Stimulated activated naive CD8-positive, alpha-beta T cell treated with anti-CD3 and anti-CD28 coated beads, Interleukin-15, amount 100 ng/mL, for 72 hours (primary cell): ENCODE measurements around the gene LMF1.
A peak's percentile ranks its signal among the peaks of the same experiment; 100 is the strongest.

Experiments used
- ATAC-seq: fragments of 150-1000 bp; cut with Tn5 transposase; 2 replicates; pipeline ENCODE4 v1.10.0; 2021; ENCODE audit warnings: mild to moderate bottlenecking, moderate library complexity
- DNase-seq, 2 donors: peaks; one replicate each; pipeline ENCODE4 v3.0.0; 2021 to 2022
- H3K27ac Mint-ChIP-seq, 2 donors: one replicate each; pipeline ENCODE4 v1.8.0; 2022; ENCODE audit warnings: mild to moderate bottlenecking in 2 of 2, mixed read lengths in 2 of 2, moderate library complexity in 2 of 2
- H3K27me3 Mint-ChIP-seq: one replicate; pipeline ENCODE4 v1.8.0; 2022; ENCODE audit warnings: mixed read lengths
- H3K4me1 Mint-ChIP-seq: one replicate; pipeline ENCODE4 v1.8.0; 2022; ENCODE audit warnings: mild to moderate bottlenecking, mixed read lengths
- H3K4me3 Mint-ChIP-seq, 2 donors: one replicate each; pipeline ENCODE4 v1.8.0; 2022; ENCODE audit warnings: mild to moderate bottlenecking in 2 of 2, mixed read lengths in 2 of 2, moderate library complexity in 1 of 2
- H3K9me3 Mint-ChIP-seq, 2 donors: one replicate each; pipeline ENCODE4 v1.8.0; 2022; ENCODE audit warnings: mixed read lengths in 2 of 2

LMF1 gene

DNA sequence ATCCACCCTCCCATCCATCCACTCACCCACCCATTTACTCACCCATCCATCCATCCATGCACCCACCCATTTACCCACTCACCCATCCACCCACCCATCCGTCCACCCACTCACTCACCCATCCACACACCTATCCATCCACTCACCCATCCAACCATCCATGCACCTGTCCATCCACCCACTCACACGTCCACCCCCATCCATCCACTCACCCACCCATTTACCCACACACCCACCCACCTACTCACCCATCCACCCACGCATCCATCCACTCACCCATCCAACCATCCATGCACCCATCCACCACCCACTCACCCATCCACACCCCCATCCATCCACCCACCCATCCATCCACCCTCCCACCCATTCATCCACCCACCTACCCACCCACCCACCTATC, 22.9 kb upstream of the LMF1 start:
- no peak for ATAC-seq
- H3K4me3 Mint-ChIP-seq = no peak overlapping the region
- no peak overlapping the region for H3K27ac Mint-ChIP-seq

DNA sequence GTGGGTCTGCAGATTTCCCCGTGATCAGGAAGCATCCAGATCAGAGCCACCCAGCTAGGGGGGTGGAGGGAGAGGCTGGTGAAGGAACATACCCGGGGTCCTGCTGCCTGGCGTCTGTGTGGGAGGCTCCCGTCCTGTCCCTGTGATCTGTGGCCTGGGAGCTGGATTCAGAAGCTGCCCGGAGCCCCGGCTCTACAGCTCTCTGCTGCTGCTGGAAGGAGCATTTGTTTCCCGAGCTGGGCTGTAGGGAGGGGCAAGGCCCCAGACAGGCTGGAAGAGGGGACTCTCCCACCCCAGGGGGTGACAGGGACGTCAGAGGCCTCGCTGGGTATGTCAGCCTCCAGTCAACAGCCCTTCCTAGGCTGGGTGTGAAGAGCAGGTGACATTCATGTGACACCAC, 21.0 kb upstream of the LMF1 start:
- H3K27ac Mint-ChIP-seq = no peak overlapping the region

More for the DNA sequence above, 22.9 kb upstream of the LMF1 start:
- Mint-ChIP-seq H3K4me1 (peaks cover 29% of the 10 kb centered on the region), H3K27me3 (peaks cover 15% of the 10 kb centered on the region), H3K9me3 (peaks cover 7 to 11% of the 10 kb centered on the region in 2 donors)
- DNase-seq = no peak

DNA sequence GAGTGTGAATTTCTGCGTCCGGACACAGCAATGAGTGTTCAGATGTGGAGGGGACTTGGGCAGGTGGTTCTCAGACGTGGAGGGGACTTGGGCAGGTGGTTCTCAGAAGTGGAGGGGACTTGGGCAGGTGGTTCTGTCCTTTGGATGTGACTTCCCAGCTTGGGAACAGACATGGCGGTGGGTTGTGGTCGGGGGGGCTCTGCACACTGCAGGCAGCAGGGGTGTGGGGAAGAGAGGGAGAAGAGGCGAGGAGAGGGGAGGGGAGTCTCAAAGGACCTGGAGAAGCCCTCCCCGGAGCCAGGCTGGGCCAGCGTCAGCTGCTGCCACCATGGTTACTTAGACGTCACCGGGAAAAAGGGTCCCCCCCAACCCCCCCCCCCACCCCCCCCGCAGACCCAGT, 20.6 kb upstream of the LMF1 start:
- no peak for ATAC-seq
- peaks cover 4% of the 10 kb centered on the region for H3K27me3 Mint-ChIP-seq

More for the DNA sequence above, 21.0 kb upstream of the LMF1 start:
- H3K9me3 Mint-ChIP-seq = peaks cover 7 to 11% of the 10 kb centered on the region in 2 donors
- no peak for ATAC-seq
- H3K4me3 Mint-ChIP-seq = no peak overlapping the region
- H3K4me1 Mint-ChIP-seq = peaks cover 12% of the 10 kb centered on the region
- H3K27me3 Mint-ChIP-seq = peaks cover 5% of the 10 kb centered on the region
- no peak for DNase-seq

DNA sequence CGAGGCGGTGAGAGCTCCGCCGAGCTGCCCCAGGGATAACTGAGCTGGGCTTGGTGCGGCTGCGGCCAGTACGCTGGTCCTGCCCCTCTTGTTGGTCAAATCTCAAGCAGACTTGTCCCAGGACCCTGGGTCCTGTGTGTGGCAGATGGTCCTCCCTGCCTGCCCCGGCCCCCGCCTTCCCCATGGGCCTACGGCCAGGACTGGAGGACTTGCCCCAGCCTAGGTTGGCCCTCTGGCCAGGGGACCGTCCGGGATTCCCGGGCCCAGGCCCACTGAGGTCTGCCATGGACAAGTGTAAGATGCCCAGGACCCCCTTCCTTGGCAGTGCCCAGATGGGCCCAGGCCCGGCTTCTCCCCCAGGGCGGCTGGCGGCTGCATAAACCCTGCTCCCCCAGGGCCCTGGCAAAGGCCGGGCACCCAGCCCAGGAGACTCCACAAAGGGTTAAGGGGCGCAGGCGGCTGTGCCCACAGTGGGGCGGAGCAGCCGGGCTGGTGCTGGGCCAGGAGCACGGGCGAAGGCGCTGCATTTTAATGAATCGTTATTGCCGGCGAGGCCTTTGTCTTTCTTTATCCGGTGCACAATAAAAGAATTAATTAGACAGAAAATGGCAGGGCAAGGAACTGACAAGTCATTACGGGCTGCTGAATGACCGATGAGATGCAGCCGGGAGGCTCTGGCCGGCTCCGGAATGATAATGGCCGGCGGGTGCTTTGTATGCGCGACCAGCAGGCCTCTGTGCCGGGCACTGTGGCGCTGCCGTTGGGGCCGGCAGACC, 19.9 kb upstream of the LMF1 start:
- Mint-ChIP-seq H3K4me3 (no peak overlapping the region), H3K9me3 (peaks cover 4 to 11% of the 10 kb centered on the region in 2 donors), H3K27ac (no peak overlapping the region), H3K27me3 (no peaks in the 10 kb centered on the region), H3K4me1 (peaks cover 12% of the 10 kb centered on the region)
- ATAC-seq (no peak), DNase-seq (no peak)

More for the DNA sequence above, 20.6 kb upstream of the LMF1 start:
- H3K9me3 Mint-ChIP-seq = peaks cover 7 to 11% of the 10 kb centered on the region in 2 donors
- H3K4me3 Mint-ChIP-seq = no peak overlapping the region
- H3K27ac Mint-ChIP-seq = no peak overlapping the region
- no peak for DNase-seq
- peaks cover 12% of the 10 kb centered on the region for H3K4me1 Mint-ChIP-seq

DNA sequence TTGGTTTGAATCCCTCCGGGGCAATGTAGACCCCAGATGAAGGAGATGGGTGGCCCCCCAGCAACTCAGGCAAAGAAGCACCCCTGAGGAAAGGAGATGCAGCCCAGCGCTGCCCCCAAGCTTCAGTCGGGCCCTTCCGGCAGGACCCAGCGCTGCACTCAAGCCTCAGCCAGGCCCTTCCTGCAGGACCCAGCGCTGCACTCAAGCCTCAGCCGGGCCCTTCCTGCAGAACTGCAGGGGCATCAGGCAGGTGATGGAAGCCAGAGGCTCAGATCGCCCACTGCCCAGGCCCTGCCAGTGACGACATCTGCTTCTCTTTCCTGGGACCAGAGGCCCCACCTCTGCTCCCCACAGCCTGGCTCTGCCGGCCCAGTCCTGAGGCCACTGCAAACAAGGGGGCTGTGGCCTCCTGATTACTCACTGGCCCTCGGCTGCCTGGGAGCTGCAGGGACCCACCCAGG, 18.6 kb upstream of the LMF1 start:
- H3K27ac Mint-ChIP-seq = no peak overlapping the region
- H3K9me3 Mint-ChIP-seq = peaks cover 0 to under 1% of the 10 kb centered on the region in 2 donors
- H3K4me3 Mint-ChIP-seq = no peak overlapping the region
- ATAC-seq = no peak
- H3K4me1 Mint-ChIP-seq = peaks cover 12% of the 10 kb centered on the region
- no peak for DNase-seq
- no peaks in the 10 kb centered on the region for H3K27me3 Mint-ChIP-seq

DNA sequence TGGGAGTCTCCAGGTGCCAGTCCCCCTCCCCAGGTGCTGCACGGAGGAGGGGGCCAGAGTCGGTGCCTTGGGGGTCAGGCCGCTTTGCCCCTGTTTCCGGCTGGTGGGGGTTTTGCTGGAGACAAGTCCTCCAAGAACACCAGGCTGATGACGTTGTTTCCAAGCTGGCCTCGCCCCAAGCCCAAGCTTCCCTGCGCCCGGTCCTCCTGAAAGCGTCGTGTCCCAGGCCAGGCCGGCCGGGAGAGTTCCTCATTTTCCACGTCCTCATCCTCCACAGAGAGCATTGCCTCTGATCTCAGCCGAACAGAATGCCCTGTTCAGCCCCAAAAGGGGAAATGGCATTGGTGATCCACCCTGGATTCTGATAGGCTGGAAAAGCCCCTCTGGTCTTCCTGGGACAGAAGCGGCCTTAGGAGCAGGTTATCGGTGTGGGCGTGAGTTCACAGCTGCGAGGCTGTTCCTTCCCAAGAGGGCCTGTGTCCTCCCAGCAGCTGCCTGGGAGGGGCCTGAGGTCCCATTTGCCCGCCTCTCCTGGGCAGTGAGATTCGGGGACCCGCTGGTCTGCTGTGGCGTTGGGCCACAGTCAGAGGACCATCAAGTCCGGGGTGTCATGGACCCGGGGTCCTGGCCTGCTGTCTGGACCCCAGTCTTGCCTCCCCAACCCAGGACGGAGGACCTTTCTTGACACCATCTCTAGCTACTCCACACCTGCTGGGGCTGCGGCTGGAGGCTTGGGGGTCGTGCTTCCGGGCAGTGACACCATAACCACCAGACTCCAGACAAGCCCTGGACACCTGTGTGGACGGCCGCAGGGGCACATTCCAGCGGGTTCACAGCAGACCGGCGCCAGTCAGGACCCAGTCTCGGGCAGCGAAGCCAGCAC, 17.9 kb upstream of the LMF1 start:
- no peak overlapping the region for H3K27ac Mint-ChIP-seq
- H3K9me3 Mint-ChIP-seq = no peaks in the 10 kb centered on the region
- H3K4me1 Mint-ChIP-seq = peaks cover 12% of the 10 kb centered on the region
- H3K27me3 Mint-ChIP-seq = no peaks in the 10 kb centered on the region
- ATAC-seq = no peak
- H3K4me3 Mint-ChIP-seq = no peak overlapping the region
- no peak for DNase-seq

DNA sequence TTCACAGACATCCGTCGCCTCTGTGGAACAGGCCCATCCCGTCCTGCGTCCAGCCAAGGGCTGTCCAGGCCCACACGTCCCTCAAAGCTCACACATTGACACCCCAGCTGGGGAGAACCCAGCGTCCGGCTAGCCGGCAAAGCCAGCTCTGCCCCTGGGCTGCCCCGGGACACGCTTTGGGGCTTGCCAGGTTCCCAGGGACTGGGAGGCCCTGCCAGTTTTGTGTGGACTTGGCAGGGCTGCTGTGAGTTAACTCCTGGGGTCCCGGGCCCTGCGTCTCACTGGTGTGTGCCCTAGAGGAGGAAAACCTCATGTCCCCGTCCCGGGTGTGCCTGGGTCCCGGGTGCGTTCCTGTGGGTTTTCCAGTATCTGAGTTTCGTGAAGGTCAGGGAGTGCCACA, 17.1 kb upstream of the LMF1 start:
- no peak for ATAC-seq
- Mint-ChIP-seq H3K27me3 (peaks cover 6% of the 10 kb centered on the region), H3K27ac (no peak overlapping the region), H3K4me1 (peaks cover 13% of the 10 kb centered on the region), H3K9me3 (no peaks in the 10 kb centered on the region), H3K4me3 (no peak overlapping the region)
- DNase-seq = no peak

DNA sequence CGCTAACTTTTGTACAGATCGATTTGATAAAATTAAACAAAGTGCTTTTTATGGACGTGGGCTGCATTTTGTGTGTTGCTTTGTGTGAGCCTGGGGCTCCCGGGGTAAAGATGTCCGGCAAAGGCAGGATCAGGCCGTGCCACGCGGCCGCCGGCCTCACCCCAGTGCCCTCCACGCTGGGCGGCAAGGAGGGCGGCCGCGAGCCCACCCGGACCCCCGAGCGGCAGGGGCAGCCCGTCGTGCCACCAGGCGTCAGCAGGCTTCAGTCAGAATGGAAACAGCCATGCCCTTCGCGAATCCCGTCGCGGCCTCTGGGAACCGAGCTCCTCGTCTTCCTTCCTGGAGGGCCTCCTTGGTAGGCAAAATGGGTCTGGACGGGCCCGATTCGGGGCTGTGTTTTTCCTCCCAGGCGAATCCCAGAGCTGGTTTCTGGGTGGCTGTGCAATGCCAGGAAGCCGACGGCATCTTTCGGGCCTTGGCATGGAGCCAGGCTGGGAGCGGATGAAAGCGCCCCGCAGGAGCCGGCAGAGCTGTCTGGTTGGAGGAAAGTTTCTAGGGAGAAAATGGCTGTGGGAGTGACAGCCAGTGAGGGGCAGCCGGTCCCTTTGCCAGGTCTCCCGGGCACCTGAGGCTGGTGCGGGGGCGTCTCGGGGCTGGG, 16.3 kb upstream of the LMF1 start:
- no peak for ATAC-seq

DNA sequence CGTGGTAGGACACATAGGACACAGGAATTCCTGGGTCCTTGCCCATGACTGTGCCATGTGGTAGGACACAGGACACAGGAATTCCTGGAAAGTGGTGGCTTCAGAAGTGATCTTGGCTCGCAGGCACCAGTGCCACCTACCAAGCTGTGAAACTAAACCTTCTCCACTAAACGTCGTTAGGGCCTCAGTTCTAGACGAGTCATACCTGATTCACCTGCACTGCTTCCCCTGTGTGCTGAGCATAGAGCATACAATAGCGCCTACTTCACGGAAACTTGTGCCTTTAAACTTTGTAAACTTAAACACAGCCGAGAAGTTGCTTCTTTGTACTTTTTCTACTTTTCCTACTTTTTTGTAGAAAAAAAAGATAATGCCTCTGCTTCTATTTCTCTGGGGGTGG, 15.6 kb upstream of the LMF1 start:
- Mint-ChIP-seq H3K27ac (no peak overlapping the region), H3K9me3 (no peaks in the 10 kb centered on the region), H3K27me3 (peaks cover 12% of the 10 kb centered on the region), H3K4me1 (peaks cover 18% of the 10 kb centered on the region), H3K4me3 (no peak overlapping the region)
- DNase-seq (no peak), ATAC-seq (no peak)

More for the DNA sequence above, 16.3 kb upstream of the LMF1 start:
- no peak for DNase-seq
- no peaks in the 10 kb centered on the region for H3K9me3 Mint-ChIP-seq
- peaks cover 12% of the 10 kb centered on the region for H3K27me3 Mint-ChIP-seq
- peaks cover 18% of the 10 kb centered on the region for H3K4me1 Mint-ChIP-seq
- H3K27ac Mint-ChIP-seq = no peak overlapping the region
- H3K4me3 Mint-ChIP-seq = no peak overlapping the region

DNA sequence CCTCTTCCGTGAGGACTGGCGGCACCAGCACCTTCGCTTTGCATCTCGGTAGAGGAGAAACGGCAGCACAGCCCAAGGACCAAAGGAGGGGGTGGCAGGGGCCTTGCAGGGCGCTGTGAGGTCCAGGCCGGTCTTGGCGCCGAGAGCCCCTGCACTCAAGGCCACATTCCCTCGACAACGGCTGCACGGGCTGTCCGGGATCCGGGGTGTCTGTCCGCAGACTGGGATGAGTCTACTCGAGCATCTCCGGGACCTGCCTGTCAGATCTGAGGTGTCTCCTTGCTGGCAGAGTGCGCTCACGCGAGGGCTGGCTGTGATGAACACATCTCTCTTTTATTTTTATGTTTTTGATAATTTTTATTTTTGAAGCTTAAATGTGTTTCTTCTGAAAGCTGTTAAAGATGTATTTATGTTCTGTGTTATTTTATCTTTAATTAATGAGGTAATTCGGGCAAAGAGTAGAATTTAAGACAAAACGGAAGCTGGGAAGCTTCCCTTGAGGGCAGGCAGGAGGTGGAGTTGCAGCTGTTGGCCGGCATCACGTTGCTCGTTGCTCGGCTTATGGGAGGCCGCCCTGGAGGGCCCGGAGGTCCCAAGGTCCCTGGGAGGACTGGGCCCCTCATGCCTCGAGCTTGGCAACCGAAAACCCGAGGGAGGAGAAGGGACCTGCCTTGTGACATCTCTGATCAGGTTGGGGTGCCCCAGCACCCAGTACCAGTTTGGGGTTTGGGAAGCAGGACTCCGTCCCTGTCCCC, 15.0 kb upstream of the LMF1 start:
- peaks cover 18% of the 10 kb centered on the region for H3K27me3 Mint-ChIP-seq
- no peak overlapping the region for H3K4me3 Mint-ChIP-seq
- H3K9me3 Mint-ChIP-seq = no peaks in the 10 kb centered on the region
- H3K27ac Mint-ChIP-seq = no peak overlapping the region
- H3K4me1 Mint-ChIP-seq = peaks cover 22% of the 10 kb centered on the region
- DNase-seq (no peak), ATAC-seq (no peak)

DNA sequence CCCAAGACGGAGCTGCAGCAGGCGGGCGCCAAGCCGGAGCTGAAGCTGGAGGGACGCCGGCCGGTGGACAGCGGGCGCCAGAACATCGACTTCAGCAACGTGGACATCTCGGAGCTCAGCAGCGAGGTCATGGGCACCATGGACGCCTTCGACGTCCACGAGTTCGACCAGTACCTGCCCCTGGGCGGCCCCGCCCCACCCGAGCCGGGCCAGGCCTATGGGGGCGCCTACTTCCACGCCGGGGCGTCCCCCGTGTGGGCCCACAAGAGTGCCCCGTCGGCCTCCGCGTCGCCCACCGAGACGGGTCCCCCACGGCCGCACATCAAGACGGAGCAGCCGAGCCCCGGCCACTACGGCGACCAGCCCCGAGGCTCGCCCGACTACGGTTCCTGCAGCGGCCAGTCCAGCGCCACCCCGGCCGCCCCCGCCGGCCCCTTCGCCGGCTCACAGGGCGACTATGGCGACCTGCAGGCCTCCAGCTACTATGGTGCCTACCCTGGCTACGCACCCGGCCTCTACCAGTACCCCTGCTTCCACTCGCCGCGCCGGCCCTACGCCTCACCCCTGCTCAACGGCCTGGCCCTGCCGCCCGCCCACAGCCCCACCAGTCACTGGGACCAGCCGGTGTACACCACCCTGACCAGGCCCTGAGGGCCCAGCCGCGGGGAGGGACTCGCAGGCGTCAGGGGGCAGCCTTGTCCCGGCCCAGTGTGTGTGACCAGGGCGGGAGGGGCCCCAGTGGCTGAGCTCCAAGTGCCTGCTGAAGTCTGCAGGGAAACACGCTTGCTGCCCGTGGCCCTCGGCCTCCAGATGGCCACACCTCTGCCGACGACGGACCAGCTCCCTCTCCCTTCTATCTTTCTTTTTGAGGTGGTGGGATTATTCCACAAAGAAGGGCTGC, 14.2 kb upstream of the LMF1 start:
- no peak overlapping the region for H3K27ac Mint-ChIP-seq
- H3K4me1 Mint-ChIP-seq = peaks cover 23% of the 10 kb centered on the region
- peaks cover 20% of the 10 kb centered on the region for H3K27me3 Mint-ChIP-seq
- ATAC-seq (peak; percentile 13), DNase-seq (no peak)
- no peak overlapping the region for H3K4me3 Mint-ChIP-seq
- no peaks in the 10 kb centered on the region for H3K9me3 Mint-ChIP-seq

DNA sequence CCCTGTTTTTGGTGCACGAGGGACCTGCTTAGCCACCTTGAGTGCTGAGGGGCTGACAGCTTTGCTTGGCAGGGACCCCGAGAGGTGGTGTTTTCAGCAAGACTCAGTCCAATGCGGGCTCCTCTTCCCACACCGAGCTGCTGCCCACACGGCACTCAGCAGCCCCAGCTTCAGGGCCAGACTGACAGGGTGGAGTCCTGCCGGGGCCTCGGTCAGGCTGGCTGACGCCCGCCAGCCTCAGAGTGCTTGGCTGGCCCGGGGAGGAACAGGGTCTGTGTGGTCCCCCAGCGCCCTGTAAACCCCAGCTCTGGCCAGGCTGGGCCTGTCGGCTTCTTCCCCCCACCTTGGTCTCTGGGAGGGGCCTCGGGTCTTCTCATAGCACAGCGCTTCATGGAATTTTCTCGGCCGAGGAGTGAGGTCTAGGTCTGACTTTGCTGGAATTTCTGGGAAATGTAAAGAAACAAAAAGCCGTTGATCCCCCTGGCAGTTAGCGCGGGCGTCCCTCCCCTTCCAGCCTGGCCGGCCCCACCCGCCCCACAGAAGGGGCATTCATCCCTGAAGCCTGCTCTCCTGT, 13.4 kb upstream of the LMF1 start:
- DNase-seq = no peak
- peaks cover 28% of the 10 kb centered on the region for H3K4me1 Mint-ChIP-seq
- H3K27ac Mint-ChIP-seq = no peak overlapping the region
- H3K9me3 Mint-ChIP-seq = no peaks in the 10 kb centered on the region
- no peak for ATAC-seq
- H3K27me3 Mint-ChIP-seq = peaks cover 27% of the 10 kb centered on the region
- H3K4me3 Mint-ChIP-seq = no peak overlapping the region

DNA sequence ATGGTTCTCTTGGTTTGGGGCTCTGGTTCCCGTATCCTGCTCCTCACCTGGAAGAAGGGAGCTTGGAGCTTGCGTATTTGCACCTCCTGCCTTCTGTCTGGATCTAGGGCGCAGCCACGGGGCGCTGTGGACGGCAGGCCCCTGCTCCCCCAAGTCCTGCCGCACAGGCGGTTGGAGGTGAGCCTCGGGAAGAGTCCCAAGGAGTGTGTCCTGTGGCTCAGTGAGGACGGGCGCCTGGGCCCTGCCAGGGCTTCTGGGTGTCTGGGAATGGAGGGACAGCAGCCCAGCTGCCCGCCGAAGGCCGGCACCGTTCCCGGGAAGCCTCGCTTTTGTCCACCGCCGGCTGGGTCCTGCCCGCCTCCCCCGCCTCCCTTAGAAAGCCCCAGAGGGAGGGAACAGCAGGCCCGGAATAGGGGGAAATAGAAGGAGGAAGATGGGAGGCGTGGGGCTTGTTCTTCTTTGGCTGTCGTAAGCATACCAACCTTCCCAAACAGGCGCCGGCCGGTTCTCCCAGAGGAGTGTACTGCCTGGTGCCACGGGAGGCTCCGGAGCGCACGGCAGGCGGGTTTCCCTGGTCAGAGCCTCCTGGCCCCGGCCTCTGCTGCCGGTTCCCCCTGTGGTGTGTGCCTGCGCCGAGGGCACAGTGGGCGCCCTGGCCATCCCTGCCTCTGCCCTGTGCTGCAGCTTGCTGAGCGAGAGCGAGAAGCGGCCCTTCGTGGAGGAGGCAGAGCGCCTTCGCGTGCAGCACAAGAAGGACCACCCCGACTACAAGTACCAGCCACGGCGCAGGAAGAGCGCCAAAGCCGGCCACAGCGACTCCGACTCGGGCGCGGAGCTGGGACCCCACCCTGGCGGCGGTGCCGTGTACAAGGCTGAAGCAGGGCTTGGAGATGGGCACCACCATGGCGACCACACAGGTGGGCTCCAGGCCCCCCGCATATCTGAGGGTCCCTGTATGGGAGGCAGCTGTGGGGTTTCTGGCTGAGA, 12.6 kb upstream of the LMF1 start:
- peaks cover 27% of the 10 kb centered on the region for H3K27me3 Mint-ChIP-seq
- peak overlapping the region; percentile 47 to 52 for H3K4me3 Mint-ChIP-seq
- DNase-seq (no peak), ATAC-seq (no peak)
- H3K4me1 Mint-ChIP-seq = peaks cover 28% of the 10 kb centered on the region
- no peak overlapping the region for H3K27ac Mint-ChIP-seq
- no peaks in the 10 kb centered on the region for H3K9me3 Mint-ChIP-seq
